Fibroblast of peridontal ligament (primary cell): ENCODE measurements around the gene OTOS.
A peak's percentile ranks its signal among the peaks of the same experiment; 100 is the strongest.

Experiments used
- DNase-seq: peaks from one replicate; pipeline ENCODE4 v3.0.0-alpha.2; 2010; ENCODE audit errors: extremely low read depth

OTOS gene

DNA sequence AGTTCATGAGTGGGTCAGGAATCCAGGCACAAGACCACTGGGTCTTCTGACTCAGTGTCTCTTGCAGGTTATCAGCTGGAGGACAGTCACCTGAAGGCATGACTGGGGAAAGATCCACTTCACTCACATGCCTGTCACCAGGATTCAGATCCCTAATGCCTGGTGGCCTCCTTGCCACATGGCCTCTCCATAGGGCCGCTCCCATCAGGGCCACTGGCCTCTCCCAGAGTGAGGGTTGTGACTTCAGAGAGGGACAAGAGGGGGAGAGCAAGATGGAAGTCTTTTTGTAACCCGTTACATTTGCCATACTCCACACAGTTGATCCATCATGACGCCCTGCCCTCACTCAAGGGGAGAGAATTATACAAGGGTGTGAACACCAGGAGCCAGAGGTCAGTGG lies 13.0 kb upstream of the OTOS start:
- DNase-seq, result no peak

DNA sequence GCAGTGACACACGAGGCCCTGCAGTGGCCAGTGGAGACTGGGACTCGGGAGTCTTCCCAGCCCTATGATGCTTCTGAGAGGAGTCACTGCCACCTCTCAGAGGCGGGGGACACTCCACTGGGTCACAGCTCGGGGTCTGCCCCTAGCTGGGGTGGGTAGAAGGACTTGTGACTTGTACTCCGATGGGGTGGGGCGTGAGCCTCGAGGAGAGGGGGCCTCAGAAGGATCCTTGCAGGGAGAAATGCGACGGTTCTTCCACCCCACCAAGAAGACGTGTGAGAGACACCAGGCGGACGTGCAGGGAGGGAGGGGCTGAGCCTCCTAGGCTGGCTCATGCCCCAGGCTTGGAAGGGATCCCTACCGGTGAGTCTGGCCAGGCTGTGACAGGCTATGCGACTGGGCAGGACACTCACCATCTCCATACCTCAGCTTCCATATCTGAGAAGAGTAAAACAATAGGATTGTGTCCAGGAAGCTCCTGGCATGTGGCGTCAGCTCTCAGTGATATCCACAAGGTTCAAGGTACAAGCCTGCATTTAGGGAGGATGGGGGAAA lies 11.1 kb upstream of the OTOS start:
- no peak for DNase-seq

DNA sequence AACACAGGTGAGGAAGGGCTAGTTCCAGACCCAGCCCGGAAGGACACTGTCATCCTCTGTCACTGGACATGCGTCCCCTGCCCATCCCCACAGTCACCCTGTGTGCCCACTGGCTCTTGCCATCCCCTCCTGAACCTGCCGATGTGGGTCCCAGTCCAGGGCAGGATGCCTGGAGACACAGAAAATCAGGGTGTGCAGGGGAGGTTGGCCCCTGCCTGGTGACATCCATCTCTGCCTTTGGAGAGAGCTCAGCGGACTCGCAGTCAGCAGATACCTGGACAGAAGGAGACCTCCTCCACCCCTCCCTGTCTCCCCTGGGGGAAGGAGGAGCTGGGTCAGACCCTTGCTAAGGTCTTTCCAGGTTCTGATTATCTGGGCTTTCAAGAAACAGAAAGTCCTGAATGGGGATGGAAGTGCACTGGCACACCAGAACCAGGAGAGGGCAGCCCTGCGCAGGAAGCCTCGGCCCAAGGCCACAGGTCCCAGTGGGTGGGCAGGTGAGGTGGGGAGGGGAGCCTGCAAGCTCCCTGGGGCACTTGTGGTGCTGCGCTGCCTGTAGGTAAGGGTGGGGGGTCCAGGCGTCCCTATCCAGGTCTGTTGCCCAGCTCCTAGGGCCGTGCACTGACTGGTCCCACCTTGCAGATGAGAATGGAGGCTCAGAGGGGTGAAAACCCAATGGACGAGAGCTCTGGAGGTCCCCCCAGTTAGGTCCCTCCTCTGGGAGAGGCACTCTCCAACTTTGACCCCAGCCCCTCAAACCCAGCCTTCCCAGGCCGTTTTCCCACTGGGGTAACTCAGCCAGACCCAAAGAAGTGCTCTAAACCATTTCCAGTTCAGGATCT lies 9.7 kb upstream of the OTOS start:
- peak; percentile 20 for DNase-seq

DNA sequence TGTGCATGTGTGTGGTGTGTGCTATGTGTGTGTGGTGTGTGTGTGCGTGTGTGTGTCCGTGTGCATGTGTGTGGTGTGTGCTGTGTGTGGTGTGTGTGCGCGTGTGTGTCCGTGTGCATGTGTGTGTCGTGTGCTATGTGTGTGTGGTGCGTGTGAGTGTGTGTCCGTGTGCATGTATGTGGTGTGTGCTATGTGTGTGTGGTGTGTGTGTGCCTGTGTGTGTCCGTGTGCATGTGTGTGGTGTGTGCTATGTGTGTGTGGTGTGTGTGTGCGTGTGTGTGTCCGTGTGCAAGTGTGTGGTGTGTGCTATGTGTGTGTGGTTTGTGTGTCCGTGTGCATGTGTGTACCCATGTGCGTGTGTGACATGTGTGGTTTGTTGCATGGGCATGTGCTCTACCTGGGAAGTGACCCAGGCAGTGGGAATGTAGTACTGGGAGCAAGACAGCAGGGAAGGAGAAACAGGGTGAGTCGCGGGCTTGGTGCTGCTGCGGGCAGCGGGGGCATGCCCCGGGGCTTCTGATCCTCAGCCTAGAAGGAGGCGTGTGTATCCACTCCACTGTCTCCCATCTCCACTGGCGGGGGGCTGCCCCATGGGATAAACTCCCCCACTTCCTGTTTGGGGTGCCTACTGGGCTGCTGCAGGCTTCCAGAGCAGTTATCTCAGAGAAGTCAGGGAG lies 7.6 kb upstream of the OTOS start:
- DNase-seq, result no peak

DNA sequence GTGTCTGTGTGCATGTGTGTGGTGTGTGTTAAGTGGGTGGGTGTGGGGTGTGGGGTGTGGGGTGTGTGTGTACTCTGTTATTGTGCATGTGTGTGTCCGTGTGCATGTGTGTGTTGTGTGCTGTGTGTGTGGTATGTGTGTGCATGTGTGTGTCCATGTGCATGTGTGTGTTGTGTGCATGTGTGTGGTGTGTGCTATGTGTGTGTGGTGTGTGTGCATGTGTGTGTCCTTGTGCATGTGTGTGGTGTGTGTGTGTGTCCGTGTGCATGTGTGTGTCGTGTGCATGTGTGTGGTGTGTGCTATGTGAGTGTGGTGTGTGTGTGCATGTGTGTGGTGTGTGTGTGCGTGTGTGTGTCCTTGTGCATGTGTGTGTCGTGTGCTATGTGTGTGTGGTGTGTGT lies 6.9 kb upstream of the OTOS start:
- DNase-seq, result no peak

DNA sequence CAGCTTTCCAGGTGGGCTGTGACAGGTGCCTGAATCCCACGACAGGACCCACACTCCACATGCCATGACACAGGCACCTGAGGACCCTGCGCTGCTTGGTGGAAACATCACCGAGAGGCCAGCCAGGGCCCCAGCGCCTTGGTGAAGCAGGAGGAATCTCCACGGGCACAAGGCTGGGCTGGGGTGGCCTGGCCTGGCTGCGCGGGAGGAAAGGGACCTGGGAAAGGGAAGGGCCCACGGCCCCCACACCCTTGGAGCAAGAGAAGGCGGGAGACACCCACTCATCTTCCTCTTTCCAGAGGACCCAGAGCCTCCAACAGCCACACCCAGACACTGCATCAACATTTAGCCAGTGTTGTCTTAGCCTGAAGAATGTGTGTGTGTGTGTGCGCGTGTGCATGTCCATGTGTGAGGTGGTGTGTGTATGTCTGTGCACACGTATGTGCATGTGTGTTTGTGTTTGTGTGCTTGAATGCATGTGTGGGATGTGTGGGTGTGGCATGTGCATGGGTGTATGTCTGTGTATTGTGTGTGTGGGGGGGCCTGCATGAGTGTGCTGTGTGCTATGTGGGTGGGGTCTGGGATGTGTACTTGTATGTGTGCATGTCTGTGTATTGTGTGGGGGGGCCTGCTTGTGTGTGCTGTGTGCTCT lies 6.3 kb upstream of the OTOS start:
- DNase-seq, result no peak

- no peak for DNase-seq
Measured at GRCh38 chr2:240146141-240146561, 5.7 kb upstream of the OTOS start.

DNA sequence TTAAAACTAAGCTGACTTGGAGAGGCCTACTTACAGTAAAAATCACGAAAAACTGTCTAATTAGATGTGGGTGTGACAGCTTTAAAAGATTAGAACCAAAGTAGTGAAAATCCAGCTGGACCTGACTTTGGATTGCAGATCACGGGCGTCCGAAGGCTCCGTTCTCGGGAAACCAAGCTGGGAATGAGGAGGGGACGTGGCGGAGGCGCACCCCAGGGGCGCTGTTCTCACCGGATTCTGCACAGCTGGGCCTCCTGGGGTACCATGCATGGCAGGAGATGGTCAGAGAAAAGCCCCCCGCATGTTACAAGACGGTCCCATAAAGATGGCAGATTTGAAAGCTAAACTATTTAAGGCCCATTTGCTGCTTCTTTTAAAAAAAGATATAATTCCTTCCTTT lies 5.0 kb upstream of the OTOS start:
- DNase-seq, result no peak

- DNase-seq, result no peak
Measured at GRCh38 chr2:240144649-240145261, 4.3 kb upstream of the OTOS start.

GRCh38 chr2:240143801-240144648 lies 3.6 kb upstream of the OTOS start:
- peak; percentile 34 for DNase-seq

DNA sequence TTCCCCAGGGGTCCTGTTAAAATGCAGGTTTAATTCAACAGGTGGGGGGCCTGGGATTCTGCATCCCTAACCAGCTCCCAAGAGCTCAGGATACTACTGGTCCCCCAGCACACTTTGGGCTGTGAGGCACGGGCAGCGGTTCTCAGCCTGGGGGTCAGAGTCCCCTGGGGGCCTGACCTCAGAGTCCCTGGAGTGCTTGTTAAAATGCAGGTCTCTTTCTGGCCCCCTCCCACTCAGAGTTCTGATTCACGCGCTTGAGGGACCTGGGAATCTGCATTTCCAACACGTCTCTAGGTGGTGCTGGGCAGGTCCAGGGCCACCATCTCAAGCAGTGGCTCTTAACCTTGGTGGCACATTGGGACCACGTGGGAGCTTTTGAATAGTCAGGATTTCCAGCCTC lies 2.8 kb upstream of the OTOS start:
- no peak for DNase-seq

DNA sequence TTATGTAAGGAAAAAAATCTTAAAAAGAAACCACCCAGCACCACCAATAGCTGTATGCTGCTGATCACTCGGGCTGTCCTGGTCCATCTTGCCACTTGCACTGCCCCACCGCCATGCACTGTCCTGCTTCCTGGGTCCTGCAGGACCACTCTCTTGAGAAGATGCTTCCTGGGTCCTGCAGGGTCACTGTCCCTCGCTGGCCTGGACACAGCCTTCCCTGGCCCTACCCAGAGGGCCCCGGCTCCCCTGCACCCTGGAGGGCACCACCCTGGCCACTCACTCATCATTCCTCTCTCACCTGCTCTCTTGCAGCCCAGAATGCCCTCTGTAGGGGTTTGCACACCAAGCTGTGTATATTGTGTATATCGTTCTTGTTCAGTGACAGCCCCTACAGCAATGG lies 2.4 kb upstream of the OTOS start:
- DNase-seq, result no peak

GRCh38 chr2:240142256-240142775 lies 1.9 kb upstream of the OTOS start:
- DNase-seq, result no peak

- no peak for DNase-seq
Measured at GRCh38 chr2:240141736-240142135, 1.3 kb upstream of the OTOS start.

DNA sequence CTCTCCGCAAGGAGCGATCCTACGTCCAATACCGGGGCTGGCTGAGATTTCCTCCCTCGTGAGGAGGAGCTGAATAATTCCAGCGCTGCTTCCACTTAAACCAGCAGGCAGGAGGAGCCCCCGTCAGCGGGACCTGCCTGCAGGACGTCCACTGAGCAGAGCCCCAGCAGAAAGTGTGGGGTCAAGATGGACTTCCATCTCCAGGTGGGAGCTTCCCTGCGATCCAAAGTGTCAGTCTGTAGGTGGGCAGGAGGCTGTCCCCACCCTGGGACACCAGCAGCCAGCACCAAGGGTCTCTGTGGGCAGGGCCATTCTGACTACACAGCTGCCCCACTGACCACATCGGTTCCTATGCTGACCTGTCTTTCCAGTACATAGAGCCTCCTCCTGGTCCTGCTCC lies 462 bp upstream of the OTOS start:
- no peak for DNase-seq

DNA sequence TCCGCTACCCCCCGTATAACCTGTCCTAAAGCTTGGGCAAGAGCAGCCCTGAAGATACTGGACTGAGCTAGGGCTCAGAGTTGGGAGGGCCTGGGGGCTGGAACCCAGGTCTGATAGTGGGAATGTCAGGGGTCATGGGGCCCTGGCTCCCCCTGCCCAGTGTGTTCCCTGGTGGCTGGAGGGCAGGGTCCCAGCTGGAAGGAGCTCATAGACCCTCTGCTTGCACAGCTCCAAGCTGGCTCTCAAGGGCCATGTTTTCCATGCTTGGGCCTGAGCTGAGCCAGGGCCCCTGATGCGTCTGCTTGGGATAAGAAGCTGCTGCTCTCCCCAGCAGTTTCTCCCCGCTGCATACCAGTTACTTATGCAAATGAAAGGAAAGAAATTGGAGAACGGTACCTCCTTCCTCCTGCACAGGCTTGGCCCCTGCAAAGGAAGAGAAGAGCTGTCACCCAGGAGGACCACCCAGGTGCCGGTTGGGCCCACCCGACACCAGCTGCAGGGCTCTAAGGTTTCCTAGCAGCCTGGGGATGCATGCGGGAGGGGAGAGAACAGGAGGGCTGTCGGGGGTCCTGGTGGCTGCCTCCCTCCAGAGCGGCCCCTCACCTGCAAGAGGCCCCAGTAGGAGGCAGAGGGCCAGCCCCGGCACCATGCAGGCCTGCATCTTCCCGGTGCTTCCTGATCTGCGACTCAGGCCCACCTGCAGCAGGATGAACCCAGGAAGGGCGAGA lies 628 bp downstream of the OTOS start:
- no peak for DNase-seq

- DNase-seq, result no peak
Measured at GRCh38 chr2:240139011-240139441, 1.4 kb downstream of the OTOS start.

- no peak for DNase-seq
Measured at GRCh38 chr2:240138254-240138984, 2.0 kb downstream of the OTOS start.

GRCh38 chr2:240137596-240138253 lies 2.7 kb downstream of the OTOS start:
- DNase-seq, result no peak
